Placental epithelial cell (primary cell): ENCODE data around the gene SERPINB5. TPM values are rescaled to one million over a fixed set of nuclear protein-coding genes. Genes with fewer than 3 reads are reported as not detected.

ENCODE experiments used
- total RNA-seq: library from RNA; depleted of rRNA; stranded (reverse); fragments of >200 nt; gene quantifications from 2 replicates; pipeline ENCODE4 v1.2.3, GENCODE V29; 2012

Gene SERPINB5
- total RNA-seq: 7.9 and 24.2 TPM in 2 replicates

GRCh38 chr18:63476668-63477067 is at the start of gene SERPINB5:
TSS of gene SERPINB5 (plus strand) at chr18:63476958. CDS start at chr18:63484429, 7,471 bp downstream.

DNA sequence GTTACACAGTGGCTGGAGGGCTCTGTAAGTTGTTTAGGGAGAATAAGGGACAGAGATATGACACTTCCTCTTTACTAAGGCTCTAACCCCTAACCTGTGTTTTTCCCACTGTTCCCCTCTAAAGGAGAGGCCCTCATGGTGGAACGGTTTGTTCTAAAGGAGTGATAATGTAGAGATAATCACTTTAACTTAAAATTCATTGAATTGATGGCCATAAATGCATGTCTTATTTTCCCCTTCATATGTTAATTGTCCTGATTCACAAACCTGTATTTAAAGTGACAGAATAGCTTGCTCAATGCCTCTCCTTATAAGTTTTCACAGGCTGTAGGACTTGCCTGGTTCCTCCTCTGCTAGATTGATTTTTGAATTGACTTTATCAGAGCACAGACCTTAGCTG is 65.3 kb downstream of the SERPINB5 start, which contains the start of gene SERPINB12:
Gene SERPINB12 (plus strand): TSS at position 301 of the 400 bp plus-strand sequence. CDS start 13,791 bp downstream, outside the sequence.

Other genes with a start within 250 kb of the SERPINB5 start
- gene BCL2, start 157.2 kb upstream of the SERPINB5 start, total RNA-seq: 0.11 and 0.39 TPM in 2 replicates
- gene KDSR, start 109.8 kb upstream of the SERPINB5 start, total RNA-seq: 23.6 and 23.9 TPM in 2 replicates
- 47.9 and 53.8 TPM in 2 replicates for gene VPS4B, start 54.5 kb upstream of the SERPINB5 start, total RNA-seq
- not detected in 2 replicates for gene SERPINB12, start 65.4 kb downstream of the SERPINB5 start, total RNA-seq
- not detected in 2 replicates for gene SERPINB13, start 110.4 kb downstream of the SERPINB5 start, total RNA-seq
- gene SERPINB4, start 167.3 kb downstream of the SERPINB5 start, total RNA-seq: not detected in 2 replicates
- not detected in 2 replicates for gene SERPINB3, start 184.9 kb downstream of the SERPINB5 start, total RNA-seq
- gene SERPINB11, start 226.0 kb downstream of the SERPINB5 start, total RNA-seq: not detected in 2 replicates